H1 (cell line): ENCODE data around the gene RAET1E. TPM values are rescaled to one million over a fixed set of nuclear protein-coding genes. Genes with fewer than 3 reads are reported as not detected.

ENCODE experiments used
- CTCF ChIA-PET: fragments of 300-600 bp; sonication (Branson Sonifier 250); formaldehyde crosslinking; loops from one replicate; lab custom pipeline; 2021; ENCODE audit not compliant: partially characterized antibody; lab: Charles Lee
- POLR2A ChIA-PET: fragments of 300-600 bp; sonication (Branson Sonifier 250); formaldehyde crosslinking; loops from one replicate; lab custom pipeline; 2021; ENCODE audit warnings: inconsistent platforms; ENCODE audit not compliant: partially characterized antibody; lab: Charles Lee
- DNase-seq, 2 experiments: peaks; one replicate each; pipeline versions ENCODE4 v3.0.0 to v3.0.0-alpha.2; 2010 to 2022; ENCODE audit warnings: low spot score in 2 of 2, low read depth in 1 of 2, mixed read lengths in 1 of 2
- FAIRE-seq: peaks from 2 replicates; lab custom pipeline; 2011; peaks lifted over from hg19 to GRCh38; lab: Jason Lieb, UNC
- H2AFZ ChIP-seq: 2 replicates; pipeline ENCODE4 v1.8.1; 2012; ENCODE audit warnings: low read length, inconsistent platforms
- H2AK5ac ChIP-seq: 2 replicates; pipeline ENCODE4 v1.6.1; 2013; ENCODE audit warnings: low read depth, low read length
- H2BK120ac ChIP-seq: replicated peaks from 2 replicates; pipeline ENCODE3; 2013; ENCODE audit warnings: low read depth, low read length, inconsistent platforms
- H2BK12ac ChIP-seq: 2 replicates; pipeline ENCODE4 v1.6.1; 2013; ENCODE audit warnings: low read depth, low read length
- H2BK15ac ChIP-seq: 2 replicates; pipeline ENCODE4 v1.6.1; 2013; ENCODE audit warnings: low read length
- H2BK20ac ChIP-seq: 2 replicates; pipeline ENCODE4 v1.6.1; 2013; ENCODE audit warnings: low read length
- H2BK5ac ChIP-seq: 2 replicates; pipeline ENCODE4 v1.6.1; 2013; ENCODE audit warnings: low read depth, low read length
- H3K14ac ChIP-seq: 2 replicates; pipeline ENCODE4 v1.6.1; 2013; ENCODE audit warnings: inconsistent platforms; ENCODE audit not compliant: insufficient read length
- H3K18ac ChIP-seq: 2 replicates; pipeline ENCODE4 v1.6.1; 2013; ENCODE audit warnings: low read length; ENCODE audit errors: extremely low read depth
- H3K23ac ChIP-seq: 2 replicates; pipeline ENCODE4 v1.6.1; 2013; ENCODE audit warnings: inconsistent platforms; ENCODE audit not compliant: insufficient read length
- H3K23me2 ChIP-seq: 2 replicates; pipeline ENCODE4 v1.6.1; 2013; ENCODE audit warnings: low read depth, low read length
- H3K27ac ChIP-seq: 2 replicates; pipeline ENCODE4 v1.6.1; 2011; ENCODE audit warnings: low read depth, low read length, inconsistent platforms
- H3K27me3 ChIP-seq, 4 experiments: replicated peaks in 1 of 4; 1 replicate in 1 of 4; 2 replicates in 3 of 4; pipeline versions ENCODE4 v1.6.1 to v1.8.1; 2011 to 2013; ENCODE audit warnings: low read length in 3 of 4, mild to moderate bottlenecking in 3 of 4, inconsistent platforms in 2 of 4, mixed read lengths in 2 of 4, moderate library complexity in 1 of 4; ENCODE audit not compliant: control insufficient read depth in 3 of 4, insufficient read depth in 3 of 4; ENCODE audit errors: extremely low read depth in 1 of 4
- H3K36me3 ChIP-seq, 4 experiments: 2 replicates each; pipeline versions ENCODE4 v1.6.1 to v1.8.1; 2011 to 2013; ENCODE audit warnings: mild to moderate bottlenecking in 4 of 4, low read length in 3 of 4, moderate library complexity in 2 of 4, control low read depth in 1 of 4, inconsistent platforms in 1 of 4; ENCODE audit not compliant: insufficient read depth in 4 of 4, control insufficient read depth in 2 of 4
- H3K4ac ChIP-seq: replicated peaks from 2 replicates; pipeline ENCODE3; 2013; ENCODE audit warnings: low read length, low read depth, mixed read lengths, inconsistent platforms; ENCODE audit not compliant: insufficient read length
- H3K4me1 ChIP-seq, 4 experiments: replicated peaks in 1 of 4; 1 replicate in 1 of 4; 2 replicates in 3 of 4; pipeline versions ENCODE4 v1.6.1 to v1.8.1; 2011 to 2013; ENCODE audit warnings: low read length in 3 of 4, inconsistent platforms in 2 of 4, mixed read lengths in 1 of 4; ENCODE audit not compliant: insufficient read depth in 4 of 4, control insufficient read depth in 3 of 4
- H3K4me2 ChIP-seq, 2 experiments: 2 replicates each; pipeline versions ENCODE4 v1.6.1 to v1.8.1; 2011 to 2013; ENCODE audit warnings: low read depth in 2 of 2, low read length in 2 of 2, control low read depth in 1 of 2, inconsistent platforms in 1 of 2, mild to moderate bottlenecking in 1 of 2; ENCODE audit not compliant: insufficient read depth in 1 of 2
- H3K4me3 ChIP-seq, 4 experiments: fragments of 200-600, 300-600 bp in 1 of 4; sonication (generic), shearing (Covaris generic), sonication (Bioruptor Twin) in 1 of 4; 2 replicates each; pipeline versions ENCODE4 v1.5.1 to v1.8.1; 2011 to 2016; ENCODE audit warnings: low read length in 4 of 4, low read depth in 3 of 4, control low read depth in 2 of 4, inconsistent platforms in 2 of 4, mild to moderate bottlenecking in 2 of 4, mixed read lengths in 1 of 4, moderate library complexity in 1 of 4; ENCODE audit not compliant: insufficient read depth in 2 of 4; ENCODE audit errors: extremely low read depth in 1 of 4
- H3K56ac ChIP-seq: replicated peaks from 2 replicates; pipeline ENCODE3; 2013; ENCODE audit warnings: low read depth, mild to moderate bottlenecking, mixed read lengths, low read length, inconsistent platforms; ENCODE audit not compliant: insufficient read length
- H3K79me1 ChIP-seq: 2 replicates; pipeline ENCODE4 v1.6.1; 2013; ENCODE audit warnings: low read depth, low read length, control low read depth
- H3K79me2 ChIP-seq, 2 experiments: 2 replicates each; pipeline versions ENCODE4 v1.6.1 to v1.8.1; 2012 to 2013; ENCODE audit warnings: low read length in 2 of 2, mild to moderate bottlenecking in 2 of 2, inconsistent platforms in 1 of 2; ENCODE audit not compliant: insufficient read depth in 2 of 2, control insufficient read depth in 1 of 2
- H3K9ac ChIP-seq, 4 experiments: replicated peaks in 1 of 4; 1 replicate in 1 of 4; 2 replicates in 3 of 4; pipeline versions ENCODE4 v1.6.1 to v1.8.1; 2011 to 2013; ENCODE audit warnings: low read depth in 3 of 4, low read length in 3 of 4, control low read depth in 2 of 4, mild to moderate bottlenecking in 2 of 4, moderate library complexity in 2 of 4, inconsistent platforms in 1 of 4; ENCODE audit errors: extremely low read depth in 1 of 4
- H3K9me3 ChIP-seq, 2 experiments: 2 replicates each; pipeline versions ENCODE4 v1.6.1 to v1.8.1; 2012 to 2013; ENCODE audit warnings: mild to moderate bottlenecking in 2 of 2, moderate library complexity in 2 of 2, control low read depth in 1 of 2, inconsistent platforms in 1 of 2, low read depth in 1 of 2, low read length in 1 of 2, mixed read lengths in 1 of 2; ENCODE audit not compliant: insufficient read depth in 2 of 2
- H4K20me1 ChIP-seq, 2 experiments: replicated peaks in 1 of 2; 2 replicates each; pipeline versions ENCODE3 to v1.8.1; 2011 to 2013; ENCODE audit warnings: inconsistent platforms in 2 of 2, low read length in 2 of 2, mild to moderate bottlenecking in 1 of 2; ENCODE audit not compliant: insufficient read depth in 2 of 2, control insufficient read depth in 1 of 2
- H4K5ac ChIP-seq: 2 replicates; pipeline ENCODE4 v1.6.1; 2013; ENCODE audit warnings: low read length, low read depth, mixed read lengths, inconsistent platforms; ENCODE audit not compliant: insufficient read length
- H4K8ac ChIP-seq: 2 replicates; pipeline ENCODE4 v1.8.0; 2013; ENCODE audit warnings: mild to moderate bottlenecking, moderate library complexity, low read length, inconsistent platforms; ENCODE audit not compliant: insufficient read depth; ENCODE audit errors: extremely low read depth
- H4K91ac ChIP-seq: replicated peaks from 2 replicates; pipeline ENCODE3; 2013; ENCODE audit warnings: low read length, mixed read lengths, inconsistent platforms; ENCODE audit not compliant: insufficient read length
- EGR1 ChIP-seq: IDR thresholded peaks from 2 replicates; pipeline ENCODE4 v1.6.1; 2011; ENCODE audit warnings: low read depth, low read length, borderline replicate concordance
- FOSL1 ChIP-seq: IDR thresholded peaks from 2 replicates; pipeline ENCODE4 v1.6.1; 2011; ENCODE audit warnings: mild to moderate bottlenecking, low read depth, low read length, moderate library complexity; ENCODE audit not compliant: insufficient read depth
- RAD21 ChIP-seq, 2 experiments: IDR thresholded peaks in 1 of 2; conservative IDR thresholded peaks in 1 of 2; 2 replicates each; pipeline ENCODE4 v1.6.1; 2011; ENCODE audit warnings: low read depth in 2 of 2, low read length in 2 of 2, improper control_type of control experiment in 1 of 2, inconsistent platforms in 1 of 2, mild to moderate bottlenecking in 1 of 2, moderate library complexity in 1 of 2
- SAP30 ChIP-seq: fragments of 300-600 bp; sonication (generic); IDR thresholded peaks from 2 replicates; pipeline ENCODE4 v1.7.1; 2012; ENCODE audit warnings: low read length, moderate library complexity, mild to moderate bottlenecking, inconsistent platforms; ENCODE audit not compliant: insufficient read depth, insufficient replicate concordance
- WGBS, 2 experiments: shearing (Covaris generic) in 1 of 2; methylation state at CpG; one replicate each; pipeline versions ENCODE4 v1.1.6 to v1.1.7; 2013 to 2015; ENCODE audit warnings: low lambda C conversion rate in 2 of 2, mixed read lengths in 2 of 2, inconsistent platforms in 1 of 2, low coverage in 1 of 2, missing lambda C conversion rate in 1 of 2; ENCODE audit not compliant: insufficient replicate concordance in 2 of 2, insufficient coverage in 1 of 2, insufficient read length in 1 of 2; ENCODE audit errors: extremely low coverage in 1 of 2, missing lambda C conversion rate in 1 of 2; 5-methylcytosine and 5-hydroxymethylcytosine counted together
- polyA plus RNA-seq, 7 experiments: library from polyadenylated mRNA; depleted of rRNA in 3 of 7; stranded (reverse) in 5 of 7; unstranded in 2 of 7; fragments of >200 nt in 5 of 7; fragments of 200-250 nt in 2 of 7; gene quantifications; 1 replicate in 5 of 7; 2 replicates in 1 of 7; 4 replicates in 1 of 7; pipeline versions ENCODE4 v1.2.1 to v1.2.3, GENCODE V29; 2011 to 2013; ENCODE audit warnings: missing spikeins in 2 of 7, mixed read lengths in 2 of 7
- total RNA-seq: library from RNA; stranded (reverse); fragmentation: NEBNext Ultra II Directional; extraction: Animal tissue kit (Norgen Biotek cat#: 25700); gene quantifications from 2 replicates; pipeline ENCODE4 v1.2.1, GENCODE V29; 2021
- TF ChIP-seq, protein P1 (sequence below), 3 experiments: IDR thresholded peaks; 1 replicate in 2 of 3; 2 replicates in 1 of 3; pipeline versions ENCODE4 v1.5.1 to v1.6.1; 2011; ENCODE audit warnings: low read length in 3 of 3, mild to moderate bottlenecking in 3 of 3, inconsistent platforms in 2 of 3, low read depth in 1 of 3, moderate library complexity in 1 of 3; ENCODE audit not compliant: insufficient read depth in 1 of 3; ENCODE audit errors: control extremely low read depth in 1 of 3

Gene RAET1E
- total and polyA plus RNA-seq, 2 of the 8 experiments (the other 6 are each of a cell fraction or from before 2014, with no cell fraction given), result not detected

DNA sequence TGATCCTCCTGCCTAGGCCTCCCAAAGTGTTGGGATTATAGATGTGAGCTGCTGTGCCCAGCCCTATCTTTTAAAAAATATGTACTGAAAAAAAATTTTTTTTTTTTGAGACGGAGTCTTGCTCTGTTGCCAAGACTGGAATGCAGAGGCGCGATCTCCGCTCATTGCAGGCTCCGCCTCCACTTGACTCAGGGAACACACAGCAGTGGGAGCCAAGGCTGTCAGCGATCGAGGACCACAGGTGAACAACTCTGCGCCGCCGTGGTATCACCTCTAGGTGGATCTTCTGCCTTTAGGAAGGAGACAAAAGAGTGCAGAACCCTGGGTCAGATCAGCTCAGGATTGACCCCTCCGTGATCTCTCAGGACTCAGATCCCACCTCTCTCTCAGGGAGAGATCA is 13.7 kb downstream of the RAET1E start:
- Histone ChIP-seq H4K8ac (no peak overlapping the region), H3K14ac (no peak overlapping the region), H3K9ac (no peak overlapping the region), H4K91ac (no peak overlapping the region)
- TF ChIP-seq SAP30 (no peak), RAD21 (IDR thresholded peaks at IDR 0.05 in 1 of 2, conservative IDR thresholded peaks at IDR 0.05 in 1 of 2; ENCODE audit: low read depth in 2 of 2, low read length in 2 of 2) (0 out of 4 replicates have a peak, but pooled peaks of 1 of the 2 experiments have one; percentile 13), EGR1 (no peak), FOSL1 (no peak)
- TF ChIP-seq, protein P1, sequence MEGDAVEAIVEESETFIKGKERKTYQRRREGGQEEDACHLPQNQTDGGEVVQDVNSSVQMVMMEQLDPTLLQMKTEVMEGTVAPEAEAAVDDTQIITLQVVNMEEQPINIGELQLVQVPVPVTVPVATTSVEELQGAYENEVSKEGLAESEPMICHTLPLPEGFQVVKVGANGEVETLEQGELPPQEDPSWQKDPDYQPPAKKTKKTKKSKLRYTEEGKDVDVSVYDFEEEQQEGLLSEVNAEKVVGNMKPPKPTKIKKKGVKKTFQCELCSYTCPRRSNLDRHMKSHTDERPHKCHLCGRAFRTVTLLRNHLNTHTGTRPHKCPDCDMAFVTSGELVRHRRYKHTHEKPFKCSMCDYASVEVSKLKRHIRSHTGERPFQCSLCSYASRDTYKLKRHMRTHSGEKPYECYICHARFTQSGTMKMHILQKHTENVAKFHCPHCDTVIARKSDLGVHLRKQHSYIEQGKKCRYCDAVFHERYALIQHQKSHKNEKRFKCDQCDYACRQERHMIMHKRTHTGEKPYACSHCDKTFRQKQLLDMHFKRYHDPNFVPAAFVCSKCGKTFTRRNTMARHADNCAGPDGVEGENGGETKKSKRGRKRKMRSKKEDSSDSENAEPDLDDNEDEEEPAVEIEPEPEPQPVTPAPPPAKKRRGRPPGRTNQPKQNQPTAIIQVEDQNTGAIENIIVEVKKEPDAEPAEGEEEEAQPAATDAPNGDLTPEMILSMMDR (IDR thresholded peaks at IDR 0.05; ENCODE audit: control extremely low read depth in 1 of 3, insufficient read depth in 1 of 3, low read depth in 1 of 3, low read length in 3 of 3), result peak in 2 of 3 experiments; percentile 23 to 39; a peak in 3 of 4 replicates
- TF ChIP-seq, all 59 proteins: peak for 2
- Histone ChIP-seq H2BK15ac (no peak overlapping the region), H2BK20ac (no peak overlapping the region), H3K36me3 (no peaks in the 10 kb centered on the region), H3K4ac (no peak overlapping the region), H3K56ac (no peak overlapping the region), H3K9me3 (no peaks in the 10 kb centered on the region), H3K4me1 (no peaks in the 10 kb centered on the region; a peak in 1 of 7 replicates), H3K23ac (no peak overlapping the region), H2BK120ac (no peak overlapping the region), H3K79me1 (no peaks in the 10 kb centered on the region), H3K27ac (no peak overlapping the region), H2AK5ac (no peak overlapping the region), H3K79me2 (no peaks in the 10 kb centered on the region), H2BK12ac (no peak overlapping the region), H3K18ac (no peak overlapping the region), H3K23me2 (no peaks in the 10 kb centered on the region), H2AFZ (peak overlapping the region; percentile 81; the same call in 1 of the 2 replicates), H4K20me1 (no peaks in the 10 kb centered on the region), H3K27me3 (peaks cover 0 to 3% (median 0%) of the 10 kb centered on the region in 4 experiments; a peak in 2 of 7 replicates), H4K5ac (no peak overlapping the region), H3K4me2 (peak overlapping the region; percentile 22 to 46; a peak in 2 of 4 replicates), H2BK5ac (no peak overlapping the region), H3K4me3 (peak overlapping the region in 1 of 4 experiments; percentile 25; a peak in 2 of 8 replicates)
- FAIRE-seq, result peak; percentile 70
- POLR2A ChIA-PET, result no interaction called here
- peak in 1 of 2 experiments; percentile 65 for DNase-seq
- CTCF ChIA-PET, result interaction anchor here (1.0 to 1.9 kb wide), 7 partner anchors 11 to 45 kb away, joined by 3 to 7 read pairs (median 4); no protein-coding TSS in a partner anchor
- 63% methylated on average over 11 of the region's 11 CpGs; no CpG with 5 or more reads in 1 of the 2 experiments for WGBS, 2 experiments
